ENCODE results near the gene CADM1.
A peak's percentile ranks its signal among the peaks of the same experiment; 100 is the strongest.

CADM1 gene

DNA sequence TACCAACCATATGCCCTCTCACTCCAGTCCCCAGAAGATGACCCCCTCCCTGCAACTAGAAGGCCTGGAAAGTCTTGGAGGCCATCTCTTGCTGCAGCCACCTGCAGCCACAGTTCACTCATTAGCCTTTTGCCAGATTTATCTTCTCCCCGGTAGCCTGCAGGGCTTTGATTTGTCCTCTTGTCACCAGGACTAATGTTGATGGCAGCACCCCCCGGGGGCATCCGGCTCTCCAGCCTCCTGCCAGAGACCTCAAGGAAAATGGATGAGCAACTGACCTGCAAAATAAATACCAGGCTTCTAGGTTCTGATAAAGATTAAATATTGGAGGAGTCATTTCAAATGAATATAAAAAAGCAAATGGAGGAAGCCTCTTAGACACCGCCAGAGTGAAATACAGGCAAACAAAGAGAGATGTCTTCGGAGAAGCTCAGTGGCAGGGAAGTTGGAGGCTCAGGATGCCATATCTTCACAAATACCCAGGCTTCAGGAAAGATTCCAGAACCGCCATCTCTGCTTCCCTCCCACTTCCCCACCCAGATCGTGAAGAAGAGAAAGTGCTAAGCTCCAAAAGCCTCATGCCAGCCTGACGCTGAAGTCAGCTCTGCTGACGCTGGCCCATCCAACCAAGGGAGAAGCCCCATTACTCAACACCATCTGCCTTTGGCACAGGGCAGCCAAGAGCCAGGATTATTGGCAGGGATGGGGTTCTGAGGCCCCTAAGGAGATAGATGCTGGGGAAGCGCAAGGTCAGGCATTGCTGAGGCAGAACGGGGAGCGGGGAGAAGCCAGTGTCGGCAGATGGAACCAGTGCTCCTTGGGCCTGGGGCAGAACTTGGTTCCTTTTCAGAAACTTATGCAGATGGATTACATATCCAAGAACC lies 362.7 kb downstream of the CADM1 start:
- in situ Hi-C loops (cut with HindIII; ENCODE audit: low pct_unique_long_range_greater_than_20kb, low sequenced_read_pairs), result no loop called here

DNA sequence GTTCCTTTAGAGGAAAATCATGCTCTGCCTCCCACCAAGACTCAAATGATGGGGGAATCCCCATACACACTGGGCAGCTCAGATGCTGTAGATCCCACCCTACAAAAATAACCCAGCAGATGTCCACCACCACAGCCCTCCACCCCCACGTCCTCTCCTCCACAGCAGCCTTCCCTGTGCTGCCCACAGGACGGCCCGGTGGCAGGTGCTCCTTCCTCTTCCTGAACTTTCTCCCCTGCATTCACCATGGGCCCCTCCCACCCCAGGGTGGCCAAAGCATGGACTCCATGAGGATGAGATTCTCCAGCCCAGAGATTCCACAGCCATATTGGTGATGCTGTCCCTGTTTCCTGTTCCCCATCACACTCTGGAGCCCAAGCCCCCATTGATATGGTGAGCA lies 368.3 kb downstream of the CADM1 start:
- DNase-seq (ENCODE audit: low read depth in 1 of 2, low spot score in 1 of 2), result no peak
- no peak for TF ChIP-seq JUND (IDR thresholded peaks at IDR 0.05; ENCODE audit: low read depth)
- in situ Hi-C loops (cut with HindIII; ENCODE audit: low pct_unique_long_range_greater_than_20kb, low sequenced_read_pairs), result no loop called here

More for the DNA sequence above, 362.7 kb downstream of the CADM1 start:
- no peak for DNase-seq (ENCODE audit: low read depth in 1 of 2, low spot score in 1 of 2)
- no peak for TF ChIP-seq JUND (IDR thresholded peaks at IDR 0.05; ENCODE audit: low read depth)

DNA sequence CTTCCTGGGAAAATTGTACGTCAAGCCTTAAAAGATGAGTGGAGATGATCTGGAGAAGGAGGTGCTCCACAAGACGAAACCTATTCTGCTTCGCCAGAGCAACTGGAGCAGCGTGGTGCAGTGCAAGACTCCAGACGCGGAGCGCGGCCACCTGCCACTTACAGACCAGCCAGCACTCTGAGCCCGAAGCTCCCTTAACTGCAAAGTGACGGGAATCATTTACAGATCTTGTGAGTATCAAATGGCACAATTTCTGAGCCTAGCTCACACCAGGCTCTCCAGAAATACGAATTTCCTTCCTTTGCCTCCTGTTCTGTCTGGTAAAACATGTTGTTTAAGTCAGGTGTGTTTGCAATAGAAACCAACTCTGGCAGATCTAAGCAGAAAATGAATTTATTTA lies 369.3 kb downstream of the CADM1 start:
- TF ChIP-seq JUND (IDR thresholded peaks at IDR 0.05; ENCODE audit: low read depth), result no peak
- DNase-seq (ENCODE audit: low read depth in 1 of 2, low spot score in 1 of 2), result no peak
- in situ Hi-C loops (cut with HindIII; ENCODE audit: low pct_unique_long_range_greater_than_20kb, low sequenced_read_pairs), result no loop called here

DNA sequence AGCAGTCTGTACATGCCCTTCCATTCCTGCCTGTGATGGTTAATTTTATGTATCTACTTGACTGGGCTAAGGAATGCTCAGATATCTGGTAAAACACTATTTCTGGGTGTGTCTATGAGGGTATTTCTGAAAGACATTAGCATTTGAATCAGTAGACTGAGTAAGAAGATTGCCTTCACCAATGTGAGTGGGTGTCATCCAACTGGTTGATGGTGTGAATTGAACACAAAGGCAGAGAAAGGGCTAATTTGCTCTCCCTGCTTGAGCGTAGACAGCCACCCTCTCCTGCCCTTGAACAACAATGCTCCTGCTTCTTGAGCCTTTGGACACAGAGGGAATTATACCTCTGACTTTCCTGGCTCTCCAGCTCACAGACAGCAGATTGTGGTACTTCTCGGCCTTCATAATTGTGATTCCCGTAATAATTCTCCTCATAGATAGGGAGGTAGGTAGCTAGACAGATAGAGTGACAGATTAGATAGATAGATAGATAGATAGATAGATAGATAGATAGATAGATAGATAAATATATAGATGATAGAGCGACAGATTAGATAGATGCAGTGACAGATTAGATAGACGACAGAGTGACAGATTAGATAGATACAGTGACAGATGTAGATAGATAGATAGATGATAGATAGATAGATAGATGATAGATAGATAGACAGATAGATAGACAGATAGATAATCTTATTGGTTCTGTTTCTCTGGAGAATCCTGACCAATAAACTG lies 370.6 kb downstream of the CADM1 start:
- no peak for DNase-seq (ENCODE audit: low read depth in 1 of 2, low spot score in 1 of 2)
- in situ Hi-C loops (cut with HindIII; ENCODE audit: low pct_unique_long_range_greater_than_20kb, low sequenced_read_pairs), result no loop called here
- TF ChIP-seq JUND (IDR thresholded peaks at IDR 0.05; ENCODE audit: low read depth), result no peak

DNA sequence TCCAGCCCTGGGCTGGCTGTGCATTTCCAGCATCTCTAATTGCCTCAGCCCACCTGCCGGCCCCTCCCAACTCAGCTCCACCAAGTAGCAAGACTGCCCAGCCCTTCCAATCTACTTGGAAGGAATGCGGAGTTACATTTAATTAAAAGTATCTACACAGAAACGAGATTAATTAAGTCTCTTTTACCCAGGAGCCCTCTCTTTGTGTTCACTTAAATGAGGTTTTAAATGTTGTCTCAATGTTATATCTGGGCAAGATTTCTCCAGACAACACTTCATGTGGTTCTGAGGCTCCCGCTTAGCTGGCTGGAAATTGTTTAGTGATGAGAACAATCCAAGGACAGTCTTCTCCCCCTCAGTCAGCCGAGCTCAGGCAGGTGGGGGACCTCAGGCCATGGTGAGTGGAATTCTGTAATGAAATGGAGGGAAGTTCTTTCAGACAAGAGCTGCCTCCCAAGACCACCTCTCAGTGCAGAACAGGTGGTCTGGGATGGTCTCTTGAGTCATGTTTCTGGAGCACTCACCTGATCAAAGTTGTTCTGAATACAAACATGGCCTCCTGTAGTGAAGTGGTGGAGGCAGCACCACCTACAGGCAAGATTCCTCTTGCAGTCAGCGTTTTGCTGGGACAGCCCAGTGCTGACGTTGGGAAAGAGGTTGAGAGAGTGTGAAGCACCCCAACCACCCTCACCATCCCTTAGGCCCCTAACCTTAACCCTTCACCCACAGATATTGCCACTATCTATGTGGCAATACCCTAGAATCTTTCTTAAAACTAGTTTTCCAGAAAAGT lies 371.6 kb downstream of the CADM1 start:
- in situ Hi-C loops (cut with HindIII; ENCODE audit: low pct_unique_long_range_greater_than_20kb, low sequenced_read_pairs), result no loop called here
- no peak for TF ChIP-seq JUND (IDR thresholded peaks at IDR 0.05; ENCODE audit: low read depth)
- peak in 1 of 2 experiments; percentile 21 for DNase-seq (ENCODE audit: low read depth in 1 of 2, low spot score in 1 of 2)

DNA sequence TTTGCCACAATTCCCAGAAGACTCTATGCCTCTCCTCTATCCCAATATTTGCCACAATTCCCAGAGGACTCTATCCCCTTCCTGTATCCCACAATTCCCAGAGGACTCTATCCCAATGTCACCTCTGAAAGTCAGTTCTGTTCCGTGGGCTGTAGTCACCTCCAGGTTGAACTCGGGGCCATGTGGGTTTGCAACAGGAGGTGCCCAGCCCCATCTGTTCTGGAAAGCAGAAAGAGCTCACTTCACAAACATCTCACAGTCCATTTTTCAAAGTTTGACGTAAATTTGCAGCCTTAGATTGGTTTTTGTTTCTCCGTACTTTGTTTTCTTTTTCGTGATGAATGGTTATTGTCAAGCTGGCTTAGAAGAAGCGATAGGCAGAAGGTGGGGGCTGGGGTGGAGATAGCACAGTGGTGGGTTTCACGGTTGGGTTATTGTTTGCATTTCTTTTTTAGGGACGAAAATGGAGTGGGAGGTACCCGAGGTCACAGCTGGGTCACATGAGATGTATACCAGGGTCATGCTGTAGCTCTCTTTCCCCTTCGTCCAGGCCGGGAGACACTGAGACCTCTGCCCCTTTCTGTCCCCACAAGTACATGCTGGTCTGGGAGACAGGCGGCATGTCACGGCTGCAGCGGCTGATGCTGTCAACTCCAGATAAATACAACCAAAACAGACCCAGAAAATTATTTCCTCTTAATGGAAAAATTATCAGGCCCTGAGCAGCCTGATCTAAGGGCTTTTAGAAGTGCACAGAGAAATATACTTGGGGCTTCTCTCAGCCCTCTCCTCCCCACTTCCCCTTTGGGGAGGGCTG lies 374.5 kb downstream of the CADM1 start:
- no peak for TF ChIP-seq JUND (IDR thresholded peaks at IDR 0.05; ENCODE audit: low read depth)

DNA sequence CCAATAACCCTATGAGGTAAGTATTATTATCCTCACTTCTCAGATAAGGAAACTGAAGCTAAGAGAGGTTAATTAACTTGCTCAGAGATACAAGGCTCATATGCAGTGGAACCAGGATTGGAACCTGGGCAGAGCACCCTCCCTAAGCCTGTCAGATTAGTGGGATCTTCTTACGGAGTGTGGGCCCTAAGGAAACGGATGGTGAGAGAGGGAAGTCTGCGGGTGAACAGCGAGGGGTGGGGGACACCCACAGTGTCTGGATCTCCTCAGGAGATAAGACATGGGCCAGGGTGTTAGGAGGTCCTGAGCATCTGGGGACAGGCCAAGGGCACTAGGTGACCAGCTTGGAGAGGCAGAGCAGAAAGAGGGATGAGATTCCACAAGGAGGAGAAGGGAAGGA lies 376.0 kb downstream of the CADM1 start:
- no peak for TF ChIP-seq JUND (IDR thresholded peaks at IDR 0.05; ENCODE audit: low read depth)
- in situ Hi-C loops (cut with HindIII; ENCODE audit: low pct_unique_long_range_greater_than_20kb, low sequenced_read_pairs), result no loop called here
- DNase-seq (ENCODE audit: low read depth in 1 of 2, low spot score in 1 of 2), result no peak

More for the DNA sequence above, 374.5 kb downstream of the CADM1 start:
- in situ Hi-C loops (cut with HindIII; ENCODE audit: low pct_unique_long_range_greater_than_20kb, low sequenced_read_pairs), result no loop called here
- DNase-seq (ENCODE audit: low read depth in 1 of 2, low spot score in 1 of 2), result no peak

DNA sequence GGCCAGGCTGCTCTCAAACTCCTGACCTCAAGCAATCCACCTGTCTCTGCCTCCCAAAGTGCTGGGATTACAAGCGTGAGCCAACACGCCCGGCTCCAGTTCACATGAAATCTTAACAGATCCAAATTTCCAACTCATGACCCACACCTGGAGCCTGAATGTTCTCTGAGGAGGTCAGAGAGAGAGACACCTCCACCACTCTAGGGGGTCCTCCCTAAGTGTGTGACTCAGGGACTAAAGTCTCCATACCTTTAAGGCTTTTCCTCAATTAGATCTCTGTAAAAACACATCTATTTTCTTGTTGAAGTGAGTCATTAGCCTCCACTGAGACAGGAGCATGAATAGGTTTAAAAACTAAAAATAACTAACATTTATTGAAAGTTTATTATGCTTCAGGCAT lies 376.4 kb downstream of the CADM1 start:
- no peak for TF ChIP-seq JUND (IDR thresholded peaks at IDR 0.05; ENCODE audit: low read depth)
- in situ Hi-C loops (cut with HindIII; ENCODE audit: low pct_unique_long_range_greater_than_20kb, low sequenced_read_pairs), result no loop called here
- no peak for DNase-seq (ENCODE audit: low read depth in 1 of 2, low spot score in 1 of 2)

DNA sequence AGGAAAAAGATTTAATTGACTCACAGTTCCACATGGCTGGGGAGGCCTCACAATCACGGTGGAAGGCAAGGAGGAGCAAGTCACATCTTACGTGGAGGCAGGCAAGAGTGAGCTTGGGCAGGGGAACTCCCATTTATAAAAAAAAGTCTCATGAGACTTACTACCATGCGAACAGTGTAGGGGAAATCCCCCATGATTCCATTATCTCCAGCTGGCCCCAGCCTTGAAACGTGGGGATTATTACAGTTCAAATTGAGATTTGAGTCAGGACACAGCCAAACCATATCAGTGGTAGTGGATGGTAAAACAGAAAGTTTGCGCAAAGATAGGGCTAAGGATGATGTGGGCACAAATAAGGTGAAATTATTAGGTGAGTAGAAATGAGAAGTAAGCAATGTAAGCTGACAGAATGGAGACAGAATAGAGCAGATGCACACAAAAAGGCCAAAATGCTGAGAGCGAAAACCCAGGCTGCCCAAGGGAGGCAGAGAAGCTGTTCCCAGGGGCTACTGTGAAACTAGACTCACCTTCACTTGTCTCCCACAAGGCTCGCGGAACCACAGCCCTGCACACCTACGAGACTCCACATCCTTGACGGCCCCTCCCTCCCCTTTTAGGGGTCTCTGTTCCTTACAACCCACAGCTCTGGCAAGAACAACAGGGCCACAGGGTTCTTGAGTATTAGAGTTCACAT lies 377.6 kb downstream of the CADM1 start:
- no peak for TF ChIP-seq JUND (IDR thresholded peaks at IDR 0.05; ENCODE audit: low read depth)
- in situ Hi-C loops (cut with HindIII; ENCODE audit: low pct_unique_long_range_greater_than_20kb, low sequenced_read_pairs), result no loop called here
- DNase-seq (ENCODE audit: low read depth in 1 of 2, low spot score in 1 of 2), result no peak

DNA sequence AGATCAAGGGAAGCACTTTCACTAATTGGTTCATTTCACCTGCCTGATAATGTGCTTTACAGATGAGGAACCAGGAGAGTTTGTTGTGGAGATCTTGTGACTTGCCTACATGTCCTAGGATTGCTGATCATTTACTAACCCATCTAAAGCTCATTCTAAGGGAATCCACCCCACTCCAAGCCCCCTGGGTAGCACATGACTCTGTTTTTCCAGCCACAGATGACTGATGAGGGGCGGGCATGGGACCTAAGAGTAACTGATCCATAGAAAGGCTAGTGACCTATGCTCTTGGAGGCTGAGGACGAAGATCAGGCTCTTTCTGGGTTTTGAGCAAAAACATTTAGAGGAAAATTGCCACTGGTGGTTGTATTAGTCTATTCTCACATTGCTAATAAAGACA lies 378.1 kb downstream of the CADM1 start:
- DNase-seq (ENCODE audit: low read depth in 1 of 2, low spot score in 1 of 2), result no peak
- in situ Hi-C loops (cut with HindIII; ENCODE audit: low pct_unique_long_range_greater_than_20kb, low sequenced_read_pairs), result no loop called here
- no peak for TF ChIP-seq JUND (IDR thresholded peaks at IDR 0.05; ENCODE audit: low read depth)

DNA sequence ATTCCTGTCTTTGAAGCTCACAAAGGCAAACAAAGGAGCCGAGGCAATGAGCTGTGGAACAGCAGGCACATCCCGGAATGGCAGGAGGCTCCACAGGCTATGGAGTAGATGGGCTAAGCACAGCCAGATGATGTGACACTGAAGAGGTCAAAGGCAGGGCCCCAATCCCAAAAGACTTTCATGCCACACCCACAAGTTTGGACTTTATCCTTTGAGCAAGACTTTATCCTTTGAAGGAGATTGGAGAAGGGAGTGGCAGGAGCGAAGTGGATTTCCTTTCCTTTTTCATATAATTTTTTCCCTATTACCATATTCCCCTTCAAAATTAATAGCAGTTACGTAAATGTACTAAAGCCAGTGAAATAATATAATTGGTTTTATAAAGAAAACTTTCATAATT lies 379.4 kb downstream of the CADM1 start:
- DNase-seq (ENCODE audit: low read depth in 1 of 2, low spot score in 1 of 2), result no peak
- TF ChIP-seq JUND (IDR thresholded peaks at IDR 0.05; ENCODE audit: low read depth), result no peak
- in situ Hi-C loops (cut with HindIII; ENCODE audit: low pct_unique_long_range_greater_than_20kb, low sequenced_read_pairs), result no loop called here
